ENCODE results near the gene EMC7.
A peak's percentile ranks its signal among the peaks of the same experiment; 100 is the strongest.

EMC7 gene

GRCh38 chr15:34119291-34119690, 17.6 kb upstream of the EMC7 start:
- Histone ChIP-seq H3K36me3 (ENCODE audit: insufficient read depth, low read length) (no peaks in the 10 kb centered on the region), H3K4me1 (ENCODE audit: insufficient read depth, low read length) (no peaks in the 10 kb centered on the region), H3K9me3 (ENCODE audit: low read length) (no peaks in the 10 kb centered on the region), H3K27ac (ENCODE audit: low read depth, low read length) (no peak overlapping the region), H3K27me3 (ENCODE audit: control insufficient read depth in 1 of 2, insufficient read depth in 2 of 2, low read length in 2 of 2) (peaks cover 0 to 3% of the 10 kb centered on the region in 2 donors), H3K9ac (ENCODE audit: low read length) (no peak overlapping the region), H3K4me3 (ENCODE audit: low read depth in 1 of 2, low read length in 2 of 2) (no peak overlapping the region)

GRCh38 chr15:34116620-34117019, 15.0 kb upstream of the EMC7 start:
- Histone ChIP-seq H3K27ac (ENCODE audit: low read depth, low read length) (no peak overlapping the region), H3K9ac (ENCODE audit: low read length) (no peak overlapping the region), H3K27me3 (ENCODE audit: control insufficient read depth in 1 of 2, insufficient read depth in 2 of 2, low read length in 2 of 2) (peaks cover 0 to 3% of the 10 kb centered on the region in 2 donors), H3K9me3 (ENCODE audit: low read length) (no peaks in the 10 kb centered on the region), H3K36me3 (ENCODE audit: insufficient read depth, low read length) (no peaks in the 10 kb centered on the region), H3K4me1 (ENCODE audit: insufficient read depth, low read length) (no peaks in the 10 kb centered on the region), H3K4me3 (ENCODE audit: low read depth in 1 of 2, low read length in 2 of 2) (no peak overlapping the region)

- Histone ChIP-seq H3K36me3 (ENCODE audit: insufficient read depth, low read length) (no peaks in the 10 kb centered on the region), H3K27ac (ENCODE audit: low read depth, low read length) (no peak overlapping the region), H3K4me1 (ENCODE audit: insufficient read depth, low read length) (no peaks in the 10 kb centered on the region), H3K9me3 (ENCODE audit: low read length) (no peaks in the 10 kb centered on the region), H3K4me3 (ENCODE audit: low read depth in 1 of 2, low read length in 2 of 2) (no peak overlapping the region), H3K27me3 (ENCODE audit: control insufficient read depth in 1 of 2, insufficient read depth in 2 of 2, low read length in 2 of 2) (peaks cover 0 to 3% of the 10 kb centered on the region in 2 donors), H3K9ac (ENCODE audit: low read length) (no peak overlapping the region)
These were observed 13.1 kb upstream of the EMC7 start for GRCh38 chr15:34114739-34115138.

GRCh38 chr15:34114215-34114614, 12.6 kb upstream of the EMC7 start:
- Histone ChIP-seq H3K36me3 (ENCODE audit: insufficient read depth, low read length) (no peaks in the 10 kb centered on the region), H3K4me3 (ENCODE audit: low read depth in 1 of 2, low read length in 2 of 2) (no peak overlapping the region), H3K4me1 (ENCODE audit: insufficient read depth, low read length) (no peaks in the 10 kb centered on the region), H3K9ac (ENCODE audit: low read length) (no peak overlapping the region), H3K27me3 (ENCODE audit: control insufficient read depth in 1 of 2, insufficient read depth in 2 of 2, low read length in 2 of 2) (peaks cover 0 to 3% of the 10 kb centered on the region in 2 donors), H3K27ac (ENCODE audit: low read depth, low read length) (no peak overlapping the region), H3K9me3 (ENCODE audit: low read length) (no peaks in the 10 kb centered on the region)

- Histone ChIP-seq H3K9ac (ENCODE audit: low read length) (no peak overlapping the region), H3K36me3 (ENCODE audit: insufficient read depth, low read length) (no peaks in the 10 kb centered on the region), H3K27ac (ENCODE audit: low read depth, low read length) (no peak overlapping the region), H3K9me3 (ENCODE audit: low read length) (no peaks in the 10 kb centered on the region), H3K4me1 (ENCODE audit: insufficient read depth, low read length) (no peaks in the 10 kb centered on the region), H3K27me3 (ENCODE audit: control insufficient read depth in 1 of 2, insufficient read depth in 2 of 2, low read length in 2 of 2) (no peaks in the 10 kb centered on the region), H3K4me3 (ENCODE audit: low read depth in 1 of 2, low read length in 2 of 2) (no peak overlapping the region)
These were observed 9.8 kb upstream of the EMC7 start for GRCh38 chr15:34111488-34111887.

GRCh38 chr15:34109797-34110663, 8.4 kb upstream of the EMC7 start:
- no peaks in the 10 kb centered on the region for H3K27me3 ChIP-seq (ENCODE audit: control insufficient read depth in 1 of 2, insufficient read depth in 2 of 2, low read length in 2 of 2)
- no peak overlapping the region for H3K9ac ChIP-seq (ENCODE audit: low read length)
- H3K9me3 ChIP-seq (ENCODE audit: low read length): no peaks in the 10 kb centered on the region
- H3K27ac ChIP-seq (ENCODE audit: low read depth, low read length): no peak overlapping the region
- no peaks in the 10 kb centered on the region for H3K36me3 ChIP-seq (ENCODE audit: insufficient read depth, low read length)
- no peak overlapping the region for H3K4me3 ChIP-seq (ENCODE audit: low read depth in 1 of 2, low read length in 2 of 2)
- H3K4me1 ChIP-seq (ENCODE audit: insufficient read depth, low read length): no peaks in the 10 kb centered on the region

GRCh38 chr15:34107315-34107714, 5.7 kb upstream of the EMC7 start:
- no peaks in the 10 kb centered on the region for H3K9me3 ChIP-seq (ENCODE audit: low read length)
- H3K9ac ChIP-seq (ENCODE audit: low read length): no peak overlapping the region
- no peak overlapping the region for H3K4me3 ChIP-seq (ENCODE audit: low read depth in 1 of 2, low read length in 2 of 2)
- peaks cover 9% of the 10 kb centered on the region for H3K4me1 ChIP-seq (ENCODE audit: insufficient read depth, low read length)
- H3K36me3 ChIP-seq (ENCODE audit: insufficient read depth, low read length): no peaks in the 10 kb centered on the region
- H3K27me3 ChIP-seq (ENCODE audit: control insufficient read depth in 1 of 2, insufficient read depth in 2 of 2, low read length in 2 of 2): no peaks in the 10 kb centered on the region
- no peak overlapping the region for H3K27ac ChIP-seq (ENCODE audit: low read depth, low read length)

GRCh38 chr15:34106423-34106822, 4.8 kb upstream of the EMC7 start:
- Histone ChIP-seq H3K9ac (ENCODE audit: low read length) (no peak overlapping the region), H3K27ac (ENCODE audit: low read depth, low read length) (no peak overlapping the region), H3K27me3 (ENCODE audit: control insufficient read depth in 1 of 2, insufficient read depth in 2 of 2, low read length in 2 of 2) (no peaks in the 10 kb centered on the region), H3K4me3 (ENCODE audit: low read depth in 1 of 2, low read length in 2 of 2) (no peak overlapping the region), H3K9me3 (ENCODE audit: low read length) (no peaks in the 10 kb centered on the region), H3K36me3 (ENCODE audit: insufficient read depth, low read length) (no peaks in the 10 kb centered on the region), H3K4me1 (ENCODE audit: insufficient read depth, low read length) (peaks cover 9% of the 10 kb centered on the region)

GRCh38 chr15:34102175-34102925, 688 bp upstream of the EMC7 start:
- H3K4me3 ChIP-seq (ENCODE audit: low read depth in 1 of 2, low read length in 2 of 2): peak overlapping the region; percentile 71 to 86
- H3K4me1 ChIP-seq (ENCODE audit: insufficient read depth, low read length): peaks cover 25% of the 10 kb centered on the region
- H3K27me3 ChIP-seq (ENCODE audit: control insufficient read depth in 1 of 2, insufficient read depth in 2 of 2, low read length in 2 of 2): no peaks in the 10 kb centered on the region
- H3K9ac ChIP-seq (ENCODE audit: low read length): peak overlapping the region; percentile 47
- no peaks in the 10 kb centered on the region for H3K36me3 ChIP-seq (ENCODE audit: insufficient read depth, low read length)
- peak overlapping the region; percentile 91 for H3K27ac ChIP-seq (ENCODE audit: low read depth, low read length)
- H3K9me3 ChIP-seq (ENCODE audit: low read length): no peaks in the 10 kb centered on the region

GRCh38 chr15:34099914-34100313, 1.7 kb downstream of the EMC7 start:
- no peaks in the 10 kb centered on the region for H3K9me3 ChIP-seq (ENCODE audit: low read length)
- peaks cover 25% of the 10 kb centered on the region for H3K4me1 ChIP-seq (ENCODE audit: insufficient read depth, low read length)
- H3K27me3 ChIP-seq (ENCODE audit: control insufficient read depth in 1 of 2, insufficient read depth in 2 of 2, low read length in 2 of 2): no peaks in the 10 kb centered on the region
- H3K27ac ChIP-seq (ENCODE audit: low read depth, low read length): no peak overlapping the region
- no peak overlapping the region for H3K4me3 ChIP-seq (ENCODE audit: low read depth in 1 of 2, low read length in 2 of 2)
- H3K36me3 ChIP-seq (ENCODE audit: insufficient read depth, low read length): peaks cover 3% of the 10 kb centered on the region
- H3K9ac ChIP-seq (ENCODE audit: low read length): no peak overlapping the region

GRCh38 chr15:34085746-34086145, 15.9 kb downstream of the EMC7 start:
- Histone ChIP-seq H3K4me1 (ENCODE audit: insufficient read depth, low read length) (no peaks in the 10 kb centered on the region), H3K27ac (ENCODE audit: low read depth, low read length) (no peak overlapping the region), H3K36me3 (ENCODE audit: insufficient read depth, low read length) (peaks cover 13% of the 10 kb centered on the region), H3K9me3 (ENCODE audit: low read length) (no peaks in the 10 kb centered on the region), H3K4me3 (ENCODE audit: low read depth in 1 of 2, low read length in 2 of 2) (no peak overlapping the region), H3K27me3 (ENCODE audit: control insufficient read depth in 1 of 2, insufficient read depth in 2 of 2, low read length in 2 of 2) (no peaks in the 10 kb centered on the region), H3K9ac (ENCODE audit: low read length) (no peak overlapping the region)

All from muscle layer of colon (tissue), 2 donors.